ENCODE measurements around the gene TMEM232.

DNA sequence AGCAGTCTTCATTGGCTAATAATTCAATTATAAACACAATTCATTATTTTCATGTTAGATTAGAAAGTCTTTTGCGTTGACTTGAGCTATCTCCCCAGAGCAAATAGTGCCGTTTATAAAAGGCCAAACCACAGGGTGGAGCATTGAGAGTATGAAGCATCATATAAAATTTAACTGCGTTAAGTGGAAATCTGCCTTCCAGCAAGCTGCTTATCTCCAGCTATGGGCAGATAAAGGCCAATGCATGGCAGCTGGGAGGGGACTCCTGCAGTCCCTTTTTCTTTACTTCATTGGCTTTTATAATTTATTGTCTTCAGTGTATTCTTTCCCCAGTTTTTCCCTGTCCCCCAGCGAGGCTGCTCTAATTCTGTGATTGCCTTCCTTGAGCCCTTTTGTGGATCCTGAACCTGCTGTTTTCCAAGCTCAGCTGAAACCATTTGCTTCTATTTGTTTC is 113.7 kb downstream of the TMEM232 start:
- TF ChIP-seq, protein P1, sequence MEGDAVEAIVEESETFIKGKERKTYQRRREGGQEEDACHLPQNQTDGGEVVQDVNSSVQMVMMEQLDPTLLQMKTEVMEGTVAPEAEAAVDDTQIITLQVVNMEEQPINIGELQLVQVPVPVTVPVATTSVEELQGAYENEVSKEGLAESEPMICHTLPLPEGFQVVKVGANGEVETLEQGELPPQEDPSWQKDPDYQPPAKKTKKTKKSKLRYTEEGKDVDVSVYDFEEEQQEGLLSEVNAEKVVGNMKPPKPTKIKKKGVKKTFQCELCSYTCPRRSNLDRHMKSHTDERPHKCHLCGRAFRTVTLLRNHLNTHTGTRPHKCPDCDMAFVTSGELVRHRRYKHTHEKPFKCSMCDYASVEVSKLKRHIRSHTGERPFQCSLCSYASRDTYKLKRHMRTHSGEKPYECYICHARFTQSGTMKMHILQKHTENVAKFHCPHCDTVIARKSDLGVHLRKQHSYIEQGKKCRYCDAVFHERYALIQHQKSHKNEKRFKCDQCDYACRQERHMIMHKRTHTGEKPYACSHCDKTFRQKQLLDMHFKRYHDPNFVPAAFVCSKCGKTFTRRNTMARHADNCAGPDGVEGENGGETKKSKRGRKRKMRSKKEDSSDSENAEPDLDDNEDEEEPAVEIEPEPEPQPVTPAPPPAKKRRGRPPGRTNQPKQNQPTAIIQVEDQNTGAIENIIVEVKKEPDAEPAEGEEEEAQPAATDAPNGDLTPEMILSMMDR (IDR thresholded peaks at IDR 0.05; ENCODE audit: insufficient read depth, low read length), result no peak
- no peak for TF ChIP-seq POLR2AphosphoS5 (IDR thresholded peaks at IDR 0.05; ENCODE audit: low read depth)

All from HL-60 (cell line).